ENCODE measurements around the gene PTPRC. TPM values are rescaled to one million over a fixed set of nuclear protein-coding genes. Genes with fewer than 3 reads are reported as not detected.

PTPRC gene
- total RNA-seq, 2 experiments from 2014 or later, result 475 to 499 TPM

- H3K4me3 Mint-ChIP-seq, result no peak overlapping the region
- H3K27ac Mint-ChIP-seq, result no peak overlapping the region
- DNase-seq, result peak; percentile 42
- no peaks in the 10 kb centered on the region for H3K36me3 Mint-ChIP-seq (ENCODE audit: low read depth)
- intact Hi-C loops (cut with micrococcal nuclease), result loop anchor here (10.0 kb wide), 1 partner anchor 473 kb away; no protein-coding TSS in a partner anchor
- TF ChIP-seq, protein P1, sequence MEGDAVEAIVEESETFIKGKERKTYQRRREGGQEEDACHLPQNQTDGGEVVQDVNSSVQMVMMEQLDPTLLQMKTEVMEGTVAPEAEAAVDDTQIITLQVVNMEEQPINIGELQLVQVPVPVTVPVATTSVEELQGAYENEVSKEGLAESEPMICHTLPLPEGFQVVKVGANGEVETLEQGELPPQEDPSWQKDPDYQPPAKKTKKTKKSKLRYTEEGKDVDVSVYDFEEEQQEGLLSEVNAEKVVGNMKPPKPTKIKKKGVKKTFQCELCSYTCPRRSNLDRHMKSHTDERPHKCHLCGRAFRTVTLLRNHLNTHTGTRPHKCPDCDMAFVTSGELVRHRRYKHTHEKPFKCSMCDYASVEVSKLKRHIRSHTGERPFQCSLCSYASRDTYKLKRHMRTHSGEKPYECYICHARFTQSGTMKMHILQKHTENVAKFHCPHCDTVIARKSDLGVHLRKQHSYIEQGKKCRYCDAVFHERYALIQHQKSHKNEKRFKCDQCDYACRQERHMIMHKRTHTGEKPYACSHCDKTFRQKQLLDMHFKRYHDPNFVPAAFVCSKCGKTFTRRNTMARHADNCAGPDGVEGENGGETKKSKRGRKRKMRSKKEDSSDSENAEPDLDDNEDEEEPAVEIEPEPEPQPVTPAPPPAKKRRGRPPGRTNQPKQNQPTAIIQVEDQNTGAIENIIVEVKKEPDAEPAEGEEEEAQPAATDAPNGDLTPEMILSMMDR (IDR thresholded peaks at IDR 0.05), result peak; percentile 68
- no peaks in the 10 kb centered on the region for H3K9me3 Mint-ChIP-seq
- CTCF ChIA-PET, result interaction anchor here (2.0 kb wide), 1 partner anchor 341 kb away, joined by 10 read pairs; no protein-coding TSS in a partner anchor
- ATAC-seq, result peak; percentile 68
- H3K4me1 Mint-ChIP-seq (ENCODE audit: low read depth), result peaks cover 5% of the 10 kb centered on the region
- peaks cover 2% of the 10 kb centered on the region for H3K27me3 Mint-ChIP-seq
- POLR2A ChIA-PET, result no interaction called here
These were observed 132.8 kb downstream of the PTPRC start for GRCh38 chr1:198771563-198772153.

GRCh38 chr1:198772626-198773025 is 133.8 kb downstream of the PTPRC start:
- no peak overlapping the region for H3K27ac Mint-ChIP-seq

DNA sequence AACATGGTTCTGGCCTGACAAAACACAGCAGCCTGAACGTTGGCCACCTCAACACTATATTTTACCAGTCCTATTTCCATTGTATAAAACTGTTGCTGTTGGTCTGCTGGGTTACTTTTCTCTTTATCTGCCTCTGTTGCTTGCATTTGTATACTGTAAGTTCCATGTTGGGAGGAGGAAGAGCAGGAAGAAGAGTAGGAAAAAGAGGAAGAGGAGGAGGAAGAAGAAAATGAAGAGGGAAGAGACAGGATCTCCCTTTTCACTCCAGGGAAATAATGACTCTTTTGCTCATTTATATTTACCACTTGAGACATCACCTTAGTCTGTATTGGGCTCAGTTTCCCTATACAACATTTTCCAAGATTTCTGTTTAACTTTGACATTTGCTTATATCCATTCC is 134.2 kb downstream of the PTPRC start:
- Mint-ChIP-seq H3K4me3 (no peak overlapping the region), H3K27me3 (peaks cover 2% of the 10 kb centered on the region), H3K27ac (no peak overlapping the region), H3K36me3 (ENCODE audit: low read depth) (no peaks in the 10 kb centered on the region), H3K9me3 (no peaks in the 10 kb centered on the region), H3K4me1 (ENCODE audit: low read depth) (peaks cover 8% of the 10 kb centered on the region)
- DNase-seq, result no peak
- ChIA-PET POLR2A (no interaction called here), CTCF (interaction anchor here (1.4 to 2.0 kb wide), 2 partner anchors 8 to 340 kb away, joined by 3 to 10 read pairs; no protein-coding TSS in a partner anchor)
- intact Hi-C loops (cut with micrococcal nuclease), result loop anchor here (10.0 kb wide), 1 partner anchor 472 kb away; no protein-coding TSS in a partner anchor
- no peak for ATAC-seq
- TF ChIP-seq, protein P1 (IDR thresholded peaks at IDR 0.05), result no peak

More at GRCh38 chr1:198772626-198773025, 133.8 kb downstream of the PTPRC start:
- ATAC-seq (no peak), DNase-seq (no peak)
- TF ChIP-seq, protein P1 (IDR thresholded peaks at IDR 0.05), result no peak
- ChIA-PET POLR2A (no interaction called here), CTCF (interaction anchor here (1.4 to 2.0 kb wide), 2 partner anchors 8 to 340 kb away, joined by 3 to 10 read pairs; no protein-coding TSS in a partner anchor)
- Mint-ChIP-seq H3K27me3 (peaks cover 2% of the 10 kb centered on the region), H3K4me1 (ENCODE audit: low read depth) (peaks cover 8% of the 10 kb centered on the region), H3K4me3 (no peak overlapping the region), H3K9me3 (no peaks in the 10 kb centered on the region), H3K36me3 (ENCODE audit: low read depth) (no peaks in the 10 kb centered on the region)
- intact Hi-C loops (cut with micrococcal nuclease), result loop anchor here (10.0 kb wide), 1 partner anchor 472 kb away; no protein-coding TSS in a partner anchor

DNA sequence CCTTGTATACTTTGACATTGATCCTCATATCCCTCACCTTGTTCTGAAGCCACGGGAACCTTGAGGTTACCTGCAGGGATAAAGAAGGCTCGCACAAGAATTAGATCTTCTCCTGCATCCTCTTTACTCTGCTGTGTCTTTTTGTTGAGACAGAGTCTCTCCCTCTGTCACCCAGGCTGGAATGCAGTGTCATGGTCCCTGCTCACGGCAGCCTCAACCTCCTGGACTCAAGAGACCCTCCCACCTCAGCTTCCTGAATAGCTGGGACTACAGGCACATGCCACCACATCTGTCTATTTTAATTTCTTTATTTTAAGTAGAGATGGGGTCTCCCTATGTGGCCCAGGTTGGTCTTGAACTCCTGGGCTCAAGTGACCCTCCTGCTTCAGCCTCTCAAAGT is 134.7 kb downstream of the PTPRC start:
- Mint-ChIP-seq H3K4me3 (no peak overlapping the region), H3K9me3 (no peaks in the 10 kb centered on the region), H3K27me3 (peaks cover 2% of the 10 kb centered on the region), H3K4me1 (ENCODE audit: low read depth) (peaks cover 8% of the 10 kb centered on the region), H3K36me3 (ENCODE audit: low read depth) (no peaks in the 10 kb centered on the region), H3K27ac (no peak overlapping the region)
- TF ChIP-seq, protein P1 (IDR thresholded peaks at IDR 0.05), result no peak
- ChIA-PET POLR2A (interaction anchor here (1.2 kb wide), 1 partner anchor 14 kb away, joined by 3 read pairs; no protein-coding TSS in a partner anchor), CTCF (interaction anchor here (0.8 to 2.0 kb wide), 3 partner anchors 9 to 339 kb away, joined by 3 to 10 read pairs (median 4); no protein-coding TSS in a partner anchor)
- intact Hi-C loops (cut with micrococcal nuclease), result loop anchor here (10.0 kb wide), 1 partner anchor 471 kb away; no protein-coding TSS in a partner anchor
- no peak for ATAC-seq
- DNase-seq, result no peak

DNA sequence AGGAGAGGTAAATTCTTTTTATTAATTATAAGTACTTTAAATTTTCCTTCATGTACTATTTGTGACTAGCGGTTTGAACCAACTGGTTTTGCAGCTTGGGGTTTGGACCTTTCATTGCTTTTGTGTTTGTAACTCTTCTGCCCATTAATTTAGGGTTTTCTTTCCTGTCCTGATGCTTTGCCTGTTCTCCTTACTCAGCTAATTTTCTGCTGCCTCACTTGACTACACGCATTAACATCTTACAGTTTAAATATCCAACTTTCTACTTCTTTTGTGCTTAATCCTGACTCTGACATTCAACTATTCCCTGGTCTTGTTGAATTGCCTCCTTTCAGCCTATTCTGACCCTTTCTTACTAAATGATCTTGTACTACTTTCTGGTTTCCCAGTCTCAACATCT is 135.6 kb downstream of the PTPRC start:
- ATAC-seq (no peak), DNase-seq (no peak)
- peaks cover 8% of the 10 kb centered on the region for H3K4me1 Mint-ChIP-seq (ENCODE audit: low read depth)
- H3K4me3 Mint-ChIP-seq, result no peak overlapping the region
- H3K9me3 Mint-ChIP-seq, result no peaks in the 10 kb centered on the region
- TF ChIP-seq, protein P1 (IDR thresholded peaks at IDR 0.05), result no peak
- ChIA-PET CTCF (interaction anchor here (0.7 to 0.8 kb wide), 2 partner anchors 10 to 339 kb away, joined by 3 to 4 read pairs; no protein-coding TSS in a partner anchor), POLR2A (interaction anchor here (1.2 kb wide), 1 partner anchor 13 kb away, joined by 3 read pairs; no protein-coding TSS in a partner anchor)
- H3K27ac Mint-ChIP-seq, result no peak overlapping the region
- H3K36me3 Mint-ChIP-seq (ENCODE audit: low read depth), result no peaks in the 10 kb centered on the region
- intact Hi-C loops (cut with micrococcal nuclease), result loop anchor here (10.0 kb wide), 1 partner anchor 470 kb away; no protein-coding TSS in a partner anchor
- H3K27me3 Mint-ChIP-seq, result peaks cover 2% of the 10 kb centered on the region

Measured in activated CD8-positive, alpha-beta T cell treated with anti-CD3 and anti-CD28 coated beads for 36 hours (primary cell).